Panc1 (cell line): ENCODE data around the gene ATXN7L2.

Experiments used
- POLR2AphosphoS5 ChIP-seq: IDR thresholded peaks from 2 replicates; pipeline ENCODE4 v1.6.1; 2012; ENCODE audit warnings: mild to moderate bottlenecking, low read depth, low read length, moderate library complexity
- SIN3A ChIP-seq: IDR thresholded peaks from 2 replicates; pipeline ENCODE4 v1.6.1; 2012; ENCODE audit warnings: low read depth, mild to moderate bottlenecking, low read length, moderate library complexity, borderline replicate concordance; ENCODE audit not compliant: insufficient read depth
- TCF7L2 ChIP-seq: IDR thresholded peaks from 2 replicates; pipeline ENCODE4 v1.6.1; 2011; ENCODE audit warnings: mild to moderate bottlenecking, low read depth, low read length, inconsistent platforms
- TF ChIP-seq, protein P1 (sequence below): fragments of 450-650 bp; IDR thresholded peaks from 2 replicates; pipeline ENCODE4 v1.5.1; 2017; ENCODE audit warnings: mild to moderate bottlenecking
- TF ChIP-seq, protein P2 (sequence below), 2 experiments: IDR thresholded peaks; 2 replicates each; pipeline ENCODE4 v1.6.1; 2011 to 2012; ENCODE audit warnings: low read depth in 2 of 2, control low read depth in 1 of 2, low read length in 1 of 2, mild to moderate bottlenecking in 1 of 2, moderate library complexity in 1 of 2; ENCODE audit not compliant: insufficient read depth in 1 of 2

DNA sequence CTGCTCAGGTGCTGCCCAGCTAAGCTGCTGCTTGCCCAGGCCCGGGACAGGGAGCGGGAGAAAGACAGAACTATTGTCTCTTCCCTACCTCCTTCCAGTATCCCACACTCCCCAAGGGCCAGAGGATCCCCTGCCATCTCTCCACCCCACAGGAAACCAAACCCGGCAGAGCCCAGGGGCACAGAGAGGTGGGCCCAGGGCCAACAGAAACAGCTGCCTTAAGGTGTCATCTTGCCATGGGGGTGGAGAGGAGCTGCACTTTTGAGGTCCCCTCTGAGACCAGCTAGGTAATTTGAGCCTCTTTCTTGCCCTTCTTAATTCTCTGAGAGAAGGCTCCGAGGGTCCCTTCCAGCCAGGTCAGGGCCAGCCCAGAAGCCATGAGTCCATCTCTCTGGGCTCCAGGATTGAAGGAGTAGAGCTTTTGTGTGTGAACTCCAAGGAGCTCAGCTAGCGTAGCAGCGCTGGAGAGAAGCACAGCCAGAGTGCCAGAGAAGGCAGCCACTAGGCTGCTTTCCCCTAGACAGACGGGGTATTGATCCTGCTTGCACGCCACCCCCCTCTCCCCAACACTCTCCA, 46.3 kb downstream of the ATXN7L2 start:
- TF ChIP-seq, protein P1, sequence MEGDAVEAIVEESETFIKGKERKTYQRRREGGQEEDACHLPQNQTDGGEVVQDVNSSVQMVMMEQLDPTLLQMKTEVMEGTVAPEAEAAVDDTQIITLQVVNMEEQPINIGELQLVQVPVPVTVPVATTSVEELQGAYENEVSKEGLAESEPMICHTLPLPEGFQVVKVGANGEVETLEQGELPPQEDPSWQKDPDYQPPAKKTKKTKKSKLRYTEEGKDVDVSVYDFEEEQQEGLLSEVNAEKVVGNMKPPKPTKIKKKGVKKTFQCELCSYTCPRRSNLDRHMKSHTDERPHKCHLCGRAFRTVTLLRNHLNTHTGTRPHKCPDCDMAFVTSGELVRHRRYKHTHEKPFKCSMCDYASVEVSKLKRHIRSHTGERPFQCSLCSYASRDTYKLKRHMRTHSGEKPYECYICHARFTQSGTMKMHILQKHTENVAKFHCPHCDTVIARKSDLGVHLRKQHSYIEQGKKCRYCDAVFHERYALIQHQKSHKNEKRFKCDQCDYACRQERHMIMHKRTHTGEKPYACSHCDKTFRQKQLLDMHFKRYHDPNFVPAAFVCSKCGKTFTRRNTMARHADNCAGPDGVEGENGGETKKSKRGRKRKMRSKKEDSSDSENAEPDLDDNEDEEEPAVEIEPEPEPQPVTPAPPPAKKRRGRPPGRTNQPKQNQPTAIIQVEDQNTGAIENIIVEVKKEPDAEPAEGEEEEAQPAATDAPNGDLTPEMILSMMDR: no peak
- TF ChIP-seq POLR2AphosphoS5 (no peak), TCF7L2 (no peak), SIN3A (no peak)
- TF ChIP-seq, protein P2, sequence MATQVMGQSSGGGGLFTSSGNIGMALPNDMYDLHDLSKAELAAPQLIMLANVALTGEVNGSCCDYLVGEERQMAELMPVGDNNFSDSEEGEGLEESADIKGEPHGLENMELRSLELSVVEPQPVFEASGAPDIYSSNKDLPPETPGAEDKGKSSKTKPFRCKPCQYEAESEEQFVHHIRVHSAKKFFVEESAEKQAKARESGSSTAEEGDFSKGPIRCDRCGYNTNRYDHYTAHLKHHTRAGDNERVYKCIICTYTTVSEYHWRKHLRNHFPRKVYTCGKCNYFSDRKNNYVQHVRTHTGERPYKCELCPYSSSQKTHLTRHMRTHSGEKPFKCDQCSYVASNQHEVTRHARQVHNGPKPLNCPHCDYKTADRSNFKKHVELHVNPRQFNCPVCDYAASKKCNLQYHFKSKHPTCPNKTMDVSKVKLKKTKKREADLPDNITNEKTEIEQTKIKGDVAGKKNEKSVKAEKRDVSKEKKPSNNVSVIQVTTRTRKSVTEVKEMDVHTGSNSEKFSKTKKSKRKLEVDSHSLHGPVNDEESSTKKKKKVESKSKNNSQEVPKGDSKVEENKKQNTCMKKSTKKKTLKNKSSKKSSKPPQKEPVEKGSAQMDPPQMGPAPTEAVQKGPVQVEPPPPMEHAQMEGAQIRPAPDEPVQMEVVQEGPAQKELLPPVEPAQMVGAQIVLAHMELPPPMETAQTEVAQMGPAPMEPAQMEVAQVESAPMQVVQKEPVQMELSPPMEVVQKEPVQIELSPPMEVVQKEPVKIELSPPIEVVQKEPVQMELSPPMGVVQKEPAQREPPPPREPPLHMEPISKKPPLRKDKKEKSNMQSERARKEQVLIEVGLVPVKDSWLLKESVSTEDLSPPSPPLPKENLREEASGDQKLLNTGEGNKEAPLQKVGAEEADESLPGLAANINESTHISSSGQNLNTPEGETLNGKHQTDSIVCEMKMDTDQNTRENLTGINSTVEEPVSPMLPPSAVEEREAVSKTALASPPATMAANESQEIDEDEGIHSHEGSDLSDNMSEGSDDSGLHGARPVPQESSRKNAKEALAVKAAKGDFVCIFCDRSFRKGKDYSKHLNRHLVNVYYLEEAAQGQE (IDR thresholded peaks at IDR 0.05; ENCODE audit: insufficient read depth in 1 of 2, low read depth in 2 of 2, low read length in 1 of 2): no peak
